ENCODE results near the gene FMOD.

GRCh38 chr1:203316626-203317093 is 34.3 kb downstream of the FMOD start:
- TF ChIP-seq GATA2 (IDR thresholded peaks at IDR 0.05; ENCODE audit: low read depth, low read length) (peak; percentile 90), GATA3 (IDR thresholded peaks at IDR 0.05; ENCODE audit: low read depth, low read length) (no peak)

Measured in SH-SY5Y (cell line).